Activated CD8-positive, alpha-beta memory T cell treated with anti-CD3 and anti-CD28 coated beads for 4 hours (primary cell): ENCODE data around the gene TBC1D26.
"Not testable (repeated sequence)": the region's sequence is repeated elsewhere in the genome, so short reads cannot be mapped to it uniquely, and the experiment has no call there.

ENCODE experiments used
- DNase-seq, 2 donors: peaks; one replicate each; pipeline ENCODE4 v3.0.0-alpha.2; 2020; ENCODE audit warnings: low read depth in 2 of 2

Gene TBC1D26

DNA sequence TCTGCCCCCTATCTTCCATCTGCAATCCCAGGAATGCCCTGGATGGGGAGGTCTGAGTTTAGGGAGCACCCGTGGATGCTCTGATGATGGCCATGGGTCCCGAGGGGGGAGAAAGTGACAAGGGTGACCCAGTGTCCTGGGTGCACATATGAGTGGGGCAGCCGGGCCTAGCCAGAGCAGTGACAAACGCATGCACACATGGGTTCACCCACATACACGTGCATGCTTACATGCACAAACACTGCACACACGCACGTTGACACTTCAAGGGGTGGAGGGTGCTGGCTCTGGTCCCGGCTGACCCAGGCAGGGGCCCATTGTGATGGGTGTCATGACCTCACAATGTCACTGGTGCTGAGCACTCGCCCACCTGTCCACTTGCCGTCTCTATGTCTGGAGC, at the start of gene TBC1D26:
Gene TBC1D26 (plus strand): TSS at position 384 of the 400 bp plus-strand sequence. CDS start 3,066 bp downstream, outside the sequence.
- DNase-seq: not testable (repeated sequence)

DNA sequence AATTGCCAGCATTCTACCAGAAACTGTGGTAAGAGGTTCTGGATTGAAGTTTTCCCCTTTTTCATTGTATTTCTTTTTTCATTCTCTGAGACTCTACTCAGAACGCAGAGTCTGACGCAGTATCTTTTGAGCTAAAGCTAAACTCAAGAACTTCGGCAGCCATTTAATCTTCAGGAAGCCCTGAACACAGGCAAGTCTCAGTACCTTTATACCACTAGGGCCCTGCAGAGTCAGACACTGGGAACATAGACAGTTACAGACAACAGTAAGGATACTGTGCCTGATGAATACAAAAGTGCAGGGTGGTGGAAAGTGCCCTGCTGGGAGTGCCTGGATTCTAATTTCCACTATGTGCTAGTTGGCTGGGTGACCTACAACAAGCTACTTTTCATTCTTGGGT, 48.9 kb upstream of the TBC1D26 start:
- DNase-seq: not testable (repeated sequence)

DNA sequence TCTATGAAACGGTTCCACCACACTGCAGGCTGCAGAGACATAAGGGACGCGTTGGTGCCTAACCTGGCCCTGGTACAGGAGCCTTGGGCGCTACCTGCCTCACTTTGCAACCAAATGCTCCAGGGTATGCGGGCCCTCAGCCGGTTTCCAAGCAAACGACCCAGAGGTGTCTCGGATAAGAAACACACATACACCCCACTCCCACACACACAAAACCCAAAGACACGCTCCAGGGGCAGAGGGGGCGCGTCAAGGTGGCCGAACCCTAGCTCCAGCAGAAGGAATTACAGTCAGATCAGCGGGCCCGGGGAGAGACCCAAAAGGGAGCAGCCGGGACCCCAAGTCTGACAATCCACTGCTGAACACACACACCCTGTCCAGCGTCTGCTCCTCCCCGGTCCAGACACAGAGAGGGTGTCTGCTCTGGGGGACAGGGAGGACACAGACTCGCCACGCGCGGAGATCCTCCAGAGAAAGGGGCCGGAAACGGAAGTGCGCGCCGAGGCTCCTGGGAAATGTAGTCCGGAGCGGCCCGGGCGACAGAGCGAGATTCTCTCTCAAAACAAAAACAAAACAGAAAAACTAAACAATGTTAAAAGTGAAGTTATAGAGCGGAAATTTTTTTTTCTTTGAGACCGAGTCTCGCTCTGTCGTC, 48.1 kb upstream of the TBC1D26 start, which contains the start of gene TRIM16:
Gene TRIM16 (minus strand): TSS at position 488 of the 655 bp plus-strand sequence. CDS start 32,702 bp downstream, outside the sequence.
- peak; percentile 61 to 63 for DNase-seq

DNA sequence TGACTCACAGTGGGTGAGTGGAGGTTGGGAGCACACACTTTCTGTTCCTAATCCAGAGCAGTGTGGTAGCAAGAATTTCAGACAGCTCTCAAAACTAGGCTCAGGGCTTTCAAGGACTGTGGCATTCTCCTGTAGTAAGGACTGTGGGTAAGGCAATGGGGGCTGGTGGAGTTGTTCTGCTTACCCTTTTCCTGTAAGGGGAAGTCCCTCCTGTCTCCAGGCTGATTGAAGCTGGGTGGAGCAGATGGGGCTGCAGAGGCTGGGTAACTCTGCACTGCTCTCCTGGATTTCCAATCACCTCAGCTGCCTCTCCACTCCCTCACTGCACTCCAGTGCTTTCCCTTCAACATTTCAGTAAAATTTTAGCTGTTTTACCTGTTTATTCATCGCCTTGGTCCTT, 44.6 kb upstream of the TBC1D26 start:
- DNase-seq: not testable (repeated sequence)

DNA sequence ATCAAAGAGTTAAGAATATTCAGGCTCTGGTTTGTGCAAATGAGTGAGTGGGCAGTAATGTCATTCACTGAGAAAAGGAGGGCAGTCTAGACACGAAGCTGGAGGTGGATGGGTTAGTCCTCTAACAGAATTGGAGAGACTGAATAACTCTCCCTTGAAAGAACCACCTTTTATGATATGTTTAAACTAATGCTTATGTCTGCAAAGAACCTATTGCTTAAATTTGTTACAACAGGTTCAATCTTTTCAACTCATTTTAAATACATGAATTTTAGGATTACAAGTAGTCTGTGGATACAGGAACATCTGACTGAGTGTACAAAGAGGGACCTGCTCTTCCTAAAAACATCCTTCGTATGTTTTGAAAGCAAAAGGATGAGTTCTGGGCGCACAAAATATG, 33.1 kb upstream of the TBC1D26 start:
- not testable (repeated sequence) for DNase-seq

DNA sequence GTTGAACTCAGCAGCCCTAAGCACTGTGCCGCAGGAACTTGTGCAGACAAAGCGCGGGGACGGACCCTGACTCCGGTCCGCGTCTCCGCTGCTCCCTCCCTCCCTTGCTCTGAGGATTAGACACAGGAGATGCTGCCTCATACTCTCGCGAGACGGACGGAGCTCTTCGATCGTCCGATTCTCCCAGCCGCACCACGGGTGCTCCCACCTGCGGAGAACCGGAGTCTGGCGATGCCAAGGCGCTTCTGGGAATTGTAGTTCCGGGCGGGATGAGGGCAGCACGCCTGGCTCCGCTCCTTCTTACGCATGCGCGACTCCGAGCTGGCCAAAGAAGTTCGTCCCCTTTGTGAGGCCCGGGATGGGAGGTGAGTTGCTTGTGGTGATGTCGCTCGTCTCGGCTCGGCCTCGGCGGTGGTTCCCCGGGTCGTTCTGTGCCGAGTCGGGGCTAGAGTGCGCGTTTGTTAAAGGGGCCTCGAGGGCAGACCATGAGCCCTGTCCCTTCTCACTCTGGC, 32.6 kb upstream of the TBC1D26 start, which contains the start of gene ZNF286A:
Gene ZNF286A (plus strand): TSS at position 340 of the 512 bp plus-strand sequence. CDS start 578 bp downstream, outside the sequence.
- DNase-seq: peak; percentile 76 to 95

DNA sequence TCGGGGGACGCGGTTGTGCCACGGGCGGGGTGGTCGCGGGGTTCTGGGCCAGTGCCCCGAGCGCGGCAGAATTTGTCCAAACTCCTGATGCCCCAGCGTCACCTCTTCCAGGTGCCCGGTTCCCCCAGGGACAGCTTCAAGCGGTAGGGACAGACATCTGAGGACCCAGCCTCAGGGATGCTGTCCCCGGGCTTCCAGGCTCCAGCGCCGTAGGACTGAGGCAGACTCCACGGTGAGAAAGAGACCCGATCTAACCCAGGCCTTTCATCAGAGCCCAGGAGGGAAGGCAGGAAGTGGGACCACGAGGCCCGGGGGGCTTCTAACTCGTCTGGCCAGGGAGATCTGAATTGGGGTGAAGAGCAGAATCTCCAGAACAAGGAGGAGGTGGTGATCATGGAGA, 32.1 kb upstream of the TBC1D26 start:
- not testable (repeated sequence) for DNase-seq

DNA sequence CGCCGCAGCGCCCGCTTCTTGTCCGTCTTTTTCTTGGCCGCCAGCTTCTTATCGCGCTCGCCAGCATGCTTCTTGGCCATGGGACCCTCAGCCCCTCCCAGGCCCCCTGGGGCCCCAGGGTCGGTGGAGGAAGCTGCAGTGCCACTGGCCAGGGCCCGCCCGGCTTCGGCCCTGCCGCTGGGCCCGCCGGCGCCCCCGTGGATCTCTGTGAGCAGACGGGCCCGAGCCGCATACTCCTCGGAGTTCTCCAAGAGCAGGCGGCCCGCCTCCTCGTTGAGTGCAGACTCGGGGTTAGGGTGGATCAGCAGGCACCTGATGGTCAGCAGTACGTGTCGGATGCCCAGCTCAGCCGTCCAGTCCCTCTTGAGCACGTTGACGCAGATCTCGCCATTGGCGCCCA, 27.8 kb upstream of the TBC1D26 start:
- DNase-seq: not testable (repeated sequence)

DNA sequence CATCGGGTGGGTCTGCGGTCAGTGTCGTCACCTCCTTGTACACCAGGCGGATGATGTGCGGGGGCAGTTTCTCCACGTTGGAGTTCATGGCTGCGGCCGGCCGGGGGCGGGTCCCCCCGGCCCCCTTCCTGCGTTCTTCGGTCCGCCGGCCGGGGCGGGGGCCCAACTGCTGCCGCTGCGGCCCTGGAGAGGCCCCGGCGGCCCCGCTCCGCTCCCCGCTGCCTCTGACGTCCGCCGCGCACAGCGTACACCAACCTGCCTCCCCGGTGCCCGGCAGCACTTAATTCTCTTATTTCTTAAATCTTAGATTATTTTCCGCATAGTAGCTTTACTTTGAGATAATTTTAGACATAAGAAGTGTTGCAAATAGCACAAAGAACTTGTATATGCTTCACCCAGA, 27.3 kb upstream of the TBC1D26 start:
- DNase-seq: not testable (repeated sequence)

DNA sequence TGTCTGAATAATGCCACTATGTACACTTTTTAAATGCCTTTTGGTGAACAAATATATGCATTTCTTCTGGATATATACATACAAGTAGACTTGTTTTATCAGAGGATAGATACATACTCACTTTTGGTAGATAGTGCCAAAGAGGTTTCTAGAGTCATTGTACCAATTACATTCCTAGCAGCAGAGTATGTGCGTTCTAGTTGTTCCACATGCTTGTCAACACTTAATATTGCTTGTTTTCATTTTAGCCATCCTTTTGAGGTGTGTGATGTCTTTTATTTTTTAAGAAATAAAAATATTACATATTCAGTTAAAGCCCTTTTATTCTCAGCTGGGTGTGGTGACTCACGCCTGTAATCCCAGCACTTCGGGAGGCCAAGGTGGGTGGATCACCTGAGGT, 23.2 kb upstream of the TBC1D26 start:
- DNase-seq: not testable (repeated sequence)

DNA sequence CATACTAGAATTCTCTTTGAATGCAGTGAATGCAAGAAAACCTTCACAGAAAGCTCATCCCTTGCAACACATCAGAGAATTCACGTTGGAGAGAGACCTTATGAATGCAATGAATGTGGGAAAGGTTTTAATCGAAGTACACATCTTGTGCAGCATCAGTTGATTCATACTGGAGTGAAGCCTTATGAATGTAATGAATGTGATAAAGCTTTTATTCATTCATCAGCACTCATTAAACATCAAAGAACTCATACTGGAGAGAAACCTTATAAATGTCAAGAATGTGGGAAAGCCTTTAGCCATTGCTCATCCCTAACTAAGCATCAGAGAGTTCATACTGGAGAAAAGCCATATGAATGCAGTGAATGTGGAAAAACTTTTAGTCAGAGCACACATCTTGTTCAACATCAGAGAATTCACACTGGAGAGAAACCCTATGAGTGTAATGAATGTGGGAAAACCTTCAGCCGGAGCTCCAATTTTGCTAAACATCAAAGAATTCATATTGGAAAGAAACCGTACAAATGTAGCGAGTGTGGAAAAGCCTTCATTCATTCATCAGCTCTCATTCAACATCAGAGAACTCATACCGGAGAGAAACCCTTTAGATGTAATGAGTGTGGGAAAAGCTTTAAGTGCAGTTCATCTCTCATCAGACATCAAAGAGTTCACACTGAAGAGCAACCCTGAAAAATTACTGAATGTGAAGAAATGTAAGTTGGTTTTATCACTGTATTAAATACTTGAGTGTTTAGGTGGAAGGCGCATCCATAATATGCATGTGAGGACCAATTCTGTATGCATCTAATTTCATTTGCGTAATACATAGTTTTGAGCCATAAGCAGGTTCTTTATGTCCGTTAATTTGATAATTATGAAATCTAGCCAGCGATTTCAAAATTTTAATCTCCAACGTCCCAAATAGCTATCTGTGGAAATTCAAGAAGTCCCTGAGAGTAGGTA, 15.2 kb upstream of the TBC1D26 start:
- DNase-seq: not testable (repeated sequence)

DNA sequence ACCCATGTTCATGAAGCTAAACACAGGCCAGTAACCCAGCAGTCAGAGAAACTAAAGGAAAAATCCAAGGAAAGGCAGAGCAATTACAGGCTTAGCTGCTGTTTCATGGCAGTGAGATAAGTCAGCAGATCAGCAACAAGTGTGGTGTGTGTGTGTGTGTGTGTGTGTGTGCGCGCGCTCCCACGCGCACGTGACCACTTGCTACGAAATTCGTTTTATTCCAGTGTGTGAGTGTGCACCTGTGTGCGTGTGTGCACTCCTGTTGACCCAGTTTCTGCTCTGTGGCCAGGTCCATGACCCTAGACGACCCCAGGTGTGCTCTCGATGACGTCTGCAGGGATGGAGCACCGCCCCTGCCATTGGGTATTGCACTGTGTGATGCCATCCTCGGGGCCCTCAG, 1.5 kb upstream of the TBC1D26 start:
- DNase-seq: not testable (repeated sequence)

DNA sequence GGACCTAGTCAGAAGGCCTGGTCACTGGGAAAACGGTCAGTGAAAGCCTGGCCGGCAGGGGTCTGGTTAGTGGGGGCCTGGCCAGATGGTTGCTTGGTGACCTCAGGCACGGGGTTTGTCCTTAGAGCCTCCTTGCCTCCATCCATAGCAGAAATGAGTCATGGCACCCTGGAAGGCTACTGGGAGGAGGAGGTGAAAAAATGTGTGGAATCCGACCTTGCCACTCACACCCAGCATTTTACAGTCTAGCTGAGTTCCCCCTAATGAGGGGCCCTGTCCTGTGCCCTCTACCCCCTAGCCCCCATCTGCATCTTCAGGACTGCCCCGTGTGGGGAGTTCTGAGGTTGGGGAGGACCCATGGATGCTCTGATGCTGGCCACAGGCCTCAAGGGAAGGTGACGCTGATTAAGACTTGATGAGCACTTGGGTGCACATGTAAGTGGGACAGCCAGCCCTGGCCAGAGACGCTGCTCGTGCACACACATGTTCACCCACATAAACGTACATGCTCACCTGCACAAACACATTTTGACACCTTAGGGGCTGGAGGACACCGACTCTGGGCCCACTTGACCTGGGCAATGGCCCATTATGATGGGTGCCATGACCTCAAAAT, 1.2 kb downstream of the TBC1D26 start:
- not testable (repeated sequence) for DNase-seq

DNA sequence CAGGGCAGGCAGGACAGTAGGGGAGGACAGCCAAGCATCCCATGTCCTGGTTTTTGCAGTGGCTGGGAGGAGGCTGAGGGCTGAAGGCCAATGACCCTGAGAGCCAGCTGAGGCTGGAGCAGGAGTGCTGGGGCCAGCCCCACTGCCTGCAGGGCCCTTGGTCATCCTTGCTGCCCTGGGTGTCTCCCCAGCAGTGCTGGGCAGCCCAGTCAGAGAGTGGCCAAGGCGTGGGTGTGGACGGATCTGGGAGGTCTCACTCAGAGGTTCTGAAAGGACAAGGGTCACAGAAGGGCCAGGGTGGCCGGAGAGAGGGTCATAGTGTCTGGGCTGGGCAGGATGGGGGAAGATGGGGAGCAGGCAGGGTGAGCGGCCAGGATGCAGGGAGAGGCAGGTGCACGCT, 4.5 kb downstream of the TBC1D26 start:
- not testable (repeated sequence) for DNase-seq

DNA sequence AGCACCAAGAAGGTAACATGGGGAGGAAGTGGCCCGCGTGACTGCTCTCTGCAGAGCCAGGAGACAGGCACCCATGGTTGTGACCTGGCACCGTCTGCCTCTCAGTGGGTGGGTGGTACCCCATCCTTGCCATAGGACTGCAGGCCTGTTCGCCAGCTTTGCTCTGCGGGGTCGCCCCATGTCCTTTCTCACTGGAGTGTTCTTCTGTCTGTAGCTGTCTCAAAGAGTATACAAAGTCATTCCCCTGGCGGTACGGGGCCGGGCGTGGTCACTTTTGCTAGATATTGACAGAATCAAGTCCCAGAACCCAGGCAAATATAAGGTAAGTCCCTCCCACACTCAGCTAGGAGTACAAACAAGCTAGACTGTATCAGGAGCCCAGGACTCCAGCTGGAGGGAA, 6.0 kb downstream of the TBC1D26 start:
- DNase-seq: no peak

DNA sequence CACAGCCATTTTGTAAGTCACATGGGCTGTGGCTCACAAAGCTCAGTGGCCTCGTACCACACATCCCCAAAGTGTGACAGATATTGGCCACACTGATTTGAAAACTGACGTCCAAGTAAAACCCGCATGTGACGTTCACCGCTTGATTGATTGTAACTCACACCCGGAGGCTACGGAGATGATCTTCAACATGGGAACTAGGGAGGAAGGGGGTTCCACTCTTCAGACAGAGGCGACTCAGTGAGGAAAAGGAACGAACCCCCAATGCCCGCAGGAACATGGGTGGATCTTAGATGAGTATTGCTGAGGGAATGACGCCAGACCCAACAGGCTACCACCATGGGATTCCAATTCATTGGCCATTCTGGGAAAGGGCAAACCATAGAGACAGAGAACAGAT, 7.2 kb downstream of the TBC1D26 start:
- DNase-seq: not testable (repeated sequence)

DNA sequence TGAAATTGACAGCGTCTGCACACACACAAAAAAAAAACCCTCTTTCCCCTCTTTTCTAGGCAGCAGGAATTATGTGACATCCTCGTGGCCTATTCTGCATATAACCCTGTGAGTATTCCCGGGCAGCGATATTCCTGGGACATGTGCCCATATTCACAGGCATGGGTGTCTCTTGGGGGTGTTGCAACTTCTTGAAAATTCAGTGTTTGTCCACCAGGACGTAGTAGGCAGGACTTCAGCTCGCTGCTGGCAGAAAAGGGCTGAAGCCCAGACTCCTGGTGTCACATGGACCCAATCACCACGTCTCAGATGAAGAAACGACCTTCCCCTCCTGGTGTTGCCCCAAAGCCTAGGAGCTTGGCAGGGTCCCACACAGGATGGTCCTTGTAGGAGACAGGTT, 8.0 kb downstream of the TBC1D26 start:
- DNase-seq: not testable (repeated sequence)

DNA sequence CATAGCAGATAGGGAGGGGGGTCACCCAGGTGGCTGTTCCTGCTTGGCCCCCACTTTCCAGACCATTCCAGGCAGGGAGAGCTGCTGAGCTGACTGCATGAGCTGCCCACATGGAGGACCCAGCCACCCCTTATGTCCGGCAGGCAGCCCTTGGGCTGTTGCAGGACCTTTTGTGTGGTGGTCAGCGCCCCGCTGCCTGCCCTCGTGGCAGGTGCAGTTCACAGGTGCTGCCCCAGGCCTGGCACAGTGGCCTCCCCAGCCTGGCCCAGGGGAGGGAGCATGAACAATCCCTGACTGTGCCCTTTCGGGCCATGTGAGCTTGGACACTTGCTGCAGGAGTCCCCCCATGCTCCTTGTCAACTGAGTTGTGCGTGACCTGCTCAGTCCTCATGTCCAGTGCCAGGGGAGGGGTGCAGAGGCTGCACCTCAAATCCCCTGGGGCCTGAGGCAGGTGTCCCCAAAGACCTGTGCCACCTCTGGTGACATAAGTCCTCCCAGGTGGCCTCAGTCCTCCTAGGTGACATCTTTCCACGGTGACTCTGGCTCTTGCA, 8.6 kb downstream of the TBC1D26 start:
- no peak for DNase-seq

DNA sequence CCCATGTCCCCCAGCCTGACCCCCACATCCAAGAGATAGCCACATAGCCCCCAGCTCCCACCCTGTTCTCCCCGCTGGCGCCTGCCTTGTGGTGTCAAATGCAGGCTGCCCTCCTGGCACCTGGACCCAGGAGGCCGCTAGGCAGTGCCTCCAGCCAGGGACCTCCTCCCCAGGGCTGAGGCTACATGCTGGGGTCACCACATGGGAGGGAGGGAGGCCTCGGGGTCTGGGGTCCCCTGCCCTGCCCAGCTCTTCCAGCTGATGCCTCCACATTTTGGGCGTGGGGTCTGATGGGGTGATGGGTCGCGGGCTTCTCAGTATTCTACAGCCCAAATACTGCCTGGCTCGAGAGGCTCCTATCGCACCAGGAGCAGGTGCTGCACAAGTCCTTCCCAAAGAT, 9.5 kb downstream of the TBC1D26 start:
- DNase-seq: no peak

DNA sequence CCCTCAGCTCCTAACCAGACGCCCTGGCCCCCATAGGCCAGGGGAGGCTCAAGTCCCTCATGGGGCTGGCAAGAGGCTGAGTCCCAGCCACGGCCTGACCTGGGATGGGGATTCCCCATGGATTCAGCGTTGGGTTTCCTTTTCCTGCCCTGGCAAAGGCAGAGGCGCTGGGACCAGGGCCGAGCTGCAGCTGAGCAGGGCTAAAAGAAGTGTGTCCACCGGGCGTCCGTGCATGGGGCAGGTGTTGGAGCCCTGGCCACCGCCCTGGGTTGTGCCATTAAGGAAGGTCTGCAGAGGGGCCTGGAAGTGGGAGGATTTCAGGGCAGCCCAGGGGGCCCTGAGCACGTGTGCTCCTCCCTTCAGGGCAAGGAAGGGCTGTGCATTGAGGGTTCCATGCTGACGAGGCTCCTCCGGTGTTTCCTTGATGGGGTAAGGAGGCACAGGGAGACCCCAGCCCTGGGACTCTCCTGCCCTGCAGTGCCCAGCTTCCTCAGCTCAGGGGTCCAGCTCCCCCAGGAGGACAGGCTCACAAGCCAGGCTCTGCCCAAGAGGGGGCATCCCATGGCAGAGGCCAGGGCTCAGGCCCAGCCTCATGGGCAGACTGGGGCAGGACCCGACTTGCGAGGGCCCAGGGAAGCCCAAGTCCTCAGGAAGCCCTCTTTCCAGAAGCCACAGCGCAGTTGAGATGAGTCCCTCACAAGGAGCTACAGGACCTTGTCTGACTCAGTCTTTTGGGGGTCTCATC, 10.1 kb downstream of the TBC1D26 start:
- DNase-seq: no peak

DNA sequence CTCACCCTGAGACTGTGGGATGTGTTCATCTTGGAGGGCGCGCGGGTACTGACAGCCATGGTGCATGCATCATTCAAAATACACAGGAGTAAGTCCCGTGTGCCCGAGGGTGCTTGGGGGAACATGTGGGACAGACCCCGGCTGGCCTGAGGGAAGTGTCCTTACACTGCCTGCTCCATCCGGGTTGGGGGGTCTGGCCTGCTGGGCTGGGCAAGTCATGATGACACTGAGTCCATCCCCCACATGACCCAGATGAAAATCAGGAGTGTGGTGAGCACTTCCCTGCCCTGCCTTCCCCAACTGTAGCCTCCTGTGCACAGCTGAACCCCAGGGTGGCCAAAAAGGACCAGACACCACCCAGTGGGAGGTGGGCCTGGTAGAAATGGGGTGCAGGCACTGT, 10.8 kb downstream of the TBC1D26 start:
- no peak for DNase-seq
